ENCODE data around the gene NKAP.

GRCh38 chrX:119900976-119901375 lies 42.6 kb downstream of the NKAP start:
- TF ChIP-seq EZH2 (IDR thresholded peaks at IDR 0.05; ENCODE audit: borderline replicate concordance, insufficient read depth, low read length, poor library complexity, severe bottlenecking): no peak
- TF ChIP-seq CTCF (IDR thresholded peaks at IDR 0.05; ENCODE audit: poor library complexity, severe bottlenecking): no peak
- no peak for TF ChIP-seq RAD21 (conservative IDR thresholded peaks at IDR 0.05)
- TF ChIP-seq EP300 (conservative IDR thresholded peaks at IDR 0.05; ENCODE audit: poor library complexity, severe bottlenecking): no peak
- TF ChIP-seq POLR2AphosphoS5 (IDR thresholded peaks at IDR 0.05): no peak
- no peak for TF ChIP-seq MXI1 (conservative IDR thresholded peaks at IDR 0.05; ENCODE audit: poor library complexity, severe bottlenecking)
- no peak for TF ChIP-seq REST (IDR thresholded peaks at IDR 0.05; ENCODE audit: borderline replicate concordance)
- TF ChIP-seq SMC3 (conservative IDR thresholded peaks at IDR 0.05; ENCODE audit: poor library complexity): no peak
